GM18519 (cell line): Measurements from ENCODE around the gene OBP2B.
"Not testable (repeated sequence)": the region's sequence is repeated elsewhere in the genome, so short reads cannot be mapped to it uniquely, and the experiment has no call there.

ENCODE experiments used
- ATAC-seq: cut with Tn5 transposase; IDR thresholded peaks from one replicate; pipeline ENCODE4 v1.9.1; 2021; ENCODE audit warnings: mild to moderate bottlenecking, moderate library complexity; ENCODE audit not compliant: unreplicated experiment, low FRiP score

The OBP2B gene

GRCh38 chr9:133208880-133209300 lies at the start of gene OBP2B:
OBP2B (minus strand) TSS chr9:133209250; CDS start chr9:133209199, 51 bp downstream.
- not testable (repeated sequence) for ATAC-seq

GRCh38 chr9:133258061-133259015 lies 49.3 kb upstream of the OBP2B start:
- ATAC-seq, result no peak

GRCh38 chr9:133257465-133257956 lies 48.5 kb upstream of the OBP2B start:
- no peak for ATAC-seq

GRCh38 chr9:133256686-133257091 lies 47.6 kb upstream of the OBP2B start:
- ATAC-seq, result no peak

GRCh38 chr9:133256136-133256461 lies 47.0 kb upstream of the OBP2B start:
- no peak for ATAC-seq

- no peak for ATAC-seq
Measured at GRCh38 chr9:133255371-133256135, 46.5 kb upstream of the OBP2B start.

GRCh38 chr9:133254471-133254870 lies 45.4 kb upstream of the OBP2B start:
- ATAC-seq, result no peak

GRCh38 chr9:133253268-133253667 lies 44.2 kb upstream of the OBP2B start:
- no peak for ATAC-seq

- ATAC-seq, result no peak
Measured at GRCh38 chr9:133252301-133253020, 43.4 kb upstream of the OBP2B start.

GRCh38 chr9:133251773-133252172 lies 42.7 kb upstream of the OBP2B start:
- ATAC-seq, result no peak

- not testable (repeated sequence) for ATAC-seq
Measured at GRCh38 chr9:133251221-133251620, 42.2 kb upstream of the OBP2B start.

- no peak for ATAC-seq
Measured at GRCh38 chr9:133250741-133251170, 41.7 kb upstream of the OBP2B start.

GRCh38 chr9:133249337-133249736 lies 40.3 kb upstream of the OBP2B start:
- ATAC-seq, result no peak

- ATAC-seq, result no peak
Measured at GRCh38 chr9:133248726-133249295, 39.8 kb upstream of the OBP2B start.

- ATAC-seq, result no peak
Measured at GRCh38 chr9:133247632-133248031, 38.6 kb upstream of the OBP2B start.

- ATAC-seq, result no peak
Measured at GRCh38 chr9:133246991-133247390, 37.9 kb upstream of the OBP2B start.

- no peak for ATAC-seq
Measured at GRCh38 chr9:133246562-133246961, 37.5 kb upstream of the OBP2B start.

- ATAC-seq, result no peak
Measured at GRCh38 chr9:133242991-133243390, 33.9 kb upstream of the OBP2B start.

- ATAC-seq, result no peak
Measured at GRCh38 chr9:133242241-133242640, 33.2 kb upstream of the OBP2B start.

GRCh38 chr9:133239533-133240090 lies 30.6 kb upstream of the OBP2B start:
- no peak for ATAC-seq
